ENCODE results near the gene SMPD3. TPM values are rescaled to one million over a fixed set of nuclear protein-coding genes. Genes with fewer than 3 reads are reported as not detected.

SMPD3 gene
- total RNA-seq, 1 donor from 2014 or later, result 0.38 TPM

DNA sequence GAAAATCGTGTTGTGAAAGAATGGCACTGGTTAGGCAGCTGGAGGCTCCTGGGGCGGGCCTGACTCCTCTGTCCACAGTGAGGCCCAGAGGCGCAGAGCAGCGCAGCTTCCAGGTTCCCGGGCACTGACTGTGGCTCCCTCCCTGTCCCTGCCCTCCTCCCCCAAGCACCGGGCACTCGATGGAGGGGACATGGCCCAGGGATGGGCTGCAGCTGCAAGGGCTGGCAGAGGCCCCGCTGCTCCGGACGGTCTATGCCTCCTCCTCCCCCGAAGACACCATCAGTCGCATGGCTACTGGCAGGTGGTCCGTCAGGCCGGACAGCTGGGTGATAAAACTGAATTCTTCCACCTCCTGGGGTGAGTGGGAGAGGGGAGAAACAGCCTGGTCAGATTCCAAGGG, 87.4 kb downstream of the SMPD3 start:
- H3K4me3 ChIP-seq (ENCODE audit: low read depth, low read length), result no peak overlapping the region
- no peak for DNase-seq (ENCODE audit: low read depth)
- TF ChIP-seq, protein P1, sequence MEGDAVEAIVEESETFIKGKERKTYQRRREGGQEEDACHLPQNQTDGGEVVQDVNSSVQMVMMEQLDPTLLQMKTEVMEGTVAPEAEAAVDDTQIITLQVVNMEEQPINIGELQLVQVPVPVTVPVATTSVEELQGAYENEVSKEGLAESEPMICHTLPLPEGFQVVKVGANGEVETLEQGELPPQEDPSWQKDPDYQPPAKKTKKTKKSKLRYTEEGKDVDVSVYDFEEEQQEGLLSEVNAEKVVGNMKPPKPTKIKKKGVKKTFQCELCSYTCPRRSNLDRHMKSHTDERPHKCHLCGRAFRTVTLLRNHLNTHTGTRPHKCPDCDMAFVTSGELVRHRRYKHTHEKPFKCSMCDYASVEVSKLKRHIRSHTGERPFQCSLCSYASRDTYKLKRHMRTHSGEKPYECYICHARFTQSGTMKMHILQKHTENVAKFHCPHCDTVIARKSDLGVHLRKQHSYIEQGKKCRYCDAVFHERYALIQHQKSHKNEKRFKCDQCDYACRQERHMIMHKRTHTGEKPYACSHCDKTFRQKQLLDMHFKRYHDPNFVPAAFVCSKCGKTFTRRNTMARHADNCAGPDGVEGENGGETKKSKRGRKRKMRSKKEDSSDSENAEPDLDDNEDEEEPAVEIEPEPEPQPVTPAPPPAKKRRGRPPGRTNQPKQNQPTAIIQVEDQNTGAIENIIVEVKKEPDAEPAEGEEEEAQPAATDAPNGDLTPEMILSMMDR (IDR thresholded peaks at IDR 0.05; ENCODE audit: insufficient read depth, low read length, poor library complexity, severe bottlenecking), result no peak
- peaks cover 3% of the 10 kb centered on the region for H3K36me3 ChIP-seq (ENCODE audit: control insufficient read depth, insufficient read depth, low read length)
- H3K27me3 ChIP-seq (ENCODE audit: control insufficient read depth, insufficient read depth, low read length), result peaks cover 21% of the 10 kb centered on the region

DNA sequence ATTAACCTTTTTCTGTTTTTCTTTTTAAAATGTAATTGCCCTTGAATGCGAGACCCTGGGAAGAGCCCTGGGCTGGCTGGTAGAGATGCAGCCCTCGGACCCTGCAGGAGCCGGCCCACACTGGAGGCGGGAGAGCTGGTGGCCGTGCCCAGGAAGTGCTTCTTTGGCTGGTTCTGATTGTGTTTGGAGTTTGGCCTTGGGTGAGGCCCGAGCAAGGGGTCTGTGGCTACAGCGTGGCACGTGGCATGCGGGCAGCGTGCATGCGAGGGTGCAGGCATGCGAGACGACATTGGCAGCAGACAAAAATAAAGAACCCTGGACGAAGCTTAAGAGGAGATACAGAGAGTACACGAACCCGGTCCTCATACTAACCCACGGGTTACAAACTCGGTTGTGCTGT, 87.8 kb downstream of the SMPD3 start:
- Histone ChIP-seq H3K4me3 (ENCODE audit: low read depth, low read length) (no peak overlapping the region), H3K36me3 (ENCODE audit: control insufficient read depth, insufficient read depth, low read length) (peaks cover 3% of the 10 kb centered on the region), H3K27me3 (ENCODE audit: control insufficient read depth, insufficient read depth, low read length) (peaks cover 17% of the 10 kb centered on the region)
- no peak for DNase-seq (ENCODE audit: low read depth)
- TF ChIP-seq, protein P1 (IDR thresholded peaks at IDR 0.05; ENCODE audit: insufficient read depth, low read length, poor library complexity, severe bottlenecking), result no peak

DNA sequence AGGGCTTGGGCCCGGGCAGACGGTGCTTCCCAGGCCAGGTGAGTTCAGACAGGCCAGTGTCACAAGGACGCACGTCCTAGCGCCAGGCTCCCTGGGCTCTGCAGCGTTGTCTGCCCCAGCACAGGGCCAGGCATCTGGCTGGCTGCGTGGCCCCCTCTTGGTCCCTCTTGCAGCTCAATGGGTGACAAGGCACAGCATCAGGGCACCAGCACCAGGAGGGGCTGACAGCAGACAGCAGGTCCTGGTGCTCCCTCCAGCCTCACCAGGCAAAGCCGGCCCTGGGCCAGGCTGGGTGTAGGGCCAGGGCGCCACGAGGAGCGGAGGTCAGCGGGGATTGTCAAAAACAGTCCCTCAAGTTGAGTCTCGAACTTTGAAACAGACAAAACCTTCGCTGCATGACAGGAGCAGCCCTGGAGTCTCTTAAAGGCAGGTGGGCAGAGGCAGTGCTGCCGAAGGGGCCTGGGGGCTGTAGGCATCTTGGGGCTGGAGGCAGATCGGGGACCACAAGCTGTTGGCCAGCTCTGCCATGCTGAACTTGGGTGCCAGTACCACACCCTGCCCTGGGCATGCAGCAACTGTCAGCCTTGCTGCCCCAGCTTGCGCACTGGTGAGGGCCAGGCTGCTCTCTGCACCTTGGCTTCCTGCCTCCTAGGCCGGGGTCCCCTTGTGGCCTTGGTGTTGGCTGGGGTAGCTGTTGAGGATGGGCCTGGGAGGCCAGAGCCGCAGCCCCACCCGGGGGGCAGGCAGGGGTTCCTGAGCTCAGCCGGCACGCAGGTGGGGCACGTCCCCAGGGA, 88.7 kb downstream of the SMPD3 start:
- DNase-seq (ENCODE audit: low read depth), result no peak
- Histone ChIP-seq H3K27me3 (ENCODE audit: control insufficient read depth, insufficient read depth, low read length) (peaks cover 9% of the 10 kb centered on the region), H3K4me3 (ENCODE audit: low read depth, low read length) (no peak overlapping the region), H3K36me3 (ENCODE audit: control insufficient read depth, insufficient read depth, low read length) (peaks cover 3% of the 10 kb centered on the region)
- TF ChIP-seq, protein P1 (IDR thresholded peaks at IDR 0.05; ENCODE audit: insufficient read depth, low read length, poor library complexity, severe bottlenecking), result no peak

DNA sequence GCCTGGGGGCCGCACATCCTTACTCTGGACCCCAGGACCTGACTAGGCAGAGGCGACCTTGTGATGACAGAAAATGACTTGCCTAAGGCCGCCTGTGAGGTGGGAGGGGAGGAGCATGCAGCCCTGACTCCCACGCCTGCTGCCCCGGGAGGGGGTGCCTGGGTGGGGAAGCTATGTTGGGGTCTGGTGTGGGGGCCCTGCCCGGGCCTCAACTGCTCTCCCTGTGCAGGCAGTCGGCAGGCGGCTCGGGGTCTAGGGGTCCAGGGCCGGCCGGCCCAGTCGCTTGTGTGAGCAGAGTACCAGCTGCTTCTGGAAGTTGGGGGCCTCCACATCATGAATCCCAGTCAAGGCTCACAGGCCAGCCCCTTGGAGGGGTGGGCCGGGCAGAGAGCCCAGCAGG, 89.4 kb downstream of the SMPD3 start:
- DNase-seq (ENCODE audit: low read depth), result no peak
- H3K27me3 ChIP-seq (ENCODE audit: control insufficient read depth, insufficient read depth, low read length), result peaks cover 5% of the 10 kb centered on the region
- TF ChIP-seq, protein P1 (IDR thresholded peaks at IDR 0.05; ENCODE audit: insufficient read depth, low read length, poor library complexity, severe bottlenecking), result no peak
- H3K4me3 ChIP-seq (ENCODE audit: low read depth, low read length), result no peak overlapping the region
- peaks cover 3% of the 10 kb centered on the region for H3K36me3 ChIP-seq (ENCODE audit: control insufficient read depth, insufficient read depth, low read length)

DNA sequence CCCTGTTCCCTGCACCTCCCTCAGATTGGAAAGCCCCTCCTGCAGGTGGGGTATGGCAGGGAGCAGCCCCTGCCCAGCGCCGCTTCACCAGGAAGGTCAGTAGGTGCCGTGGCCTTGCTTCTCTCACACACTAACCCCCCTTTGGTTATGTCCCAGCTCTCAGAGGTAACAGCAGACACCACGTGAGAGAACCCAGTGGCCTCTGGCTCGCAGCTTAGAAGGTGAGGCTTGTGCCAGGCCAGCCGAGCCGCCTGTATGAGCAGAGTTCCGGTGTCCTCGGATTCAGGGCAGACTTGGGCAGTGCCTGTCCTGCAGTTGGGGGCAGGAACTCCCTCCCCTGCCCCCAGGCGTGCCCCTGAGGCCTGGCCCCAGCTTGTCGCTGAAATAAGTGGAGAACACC, 90.4 kb downstream of the SMPD3 start:
- peaks cover 3% of the 10 kb centered on the region for H3K36me3 ChIP-seq (ENCODE audit: control insufficient read depth, insufficient read depth, low read length)

More for the DNA sequence above, 90.4 kb downstream of the SMPD3 start:
- DNase-seq (ENCODE audit: low read depth), result no peak
- H3K27me3 ChIP-seq (ENCODE audit: control insufficient read depth, insufficient read depth, low read length), result no peaks in the 10 kb centered on the region
- TF ChIP-seq, protein P1 (IDR thresholded peaks at IDR 0.05; ENCODE audit: insufficient read depth, low read length, poor library complexity, severe bottlenecking), result no peak
- no peak overlapping the region for H3K4me3 ChIP-seq (ENCODE audit: low read depth, low read length)

Data from kidney epithelial cell (primary cell).